Left renal pelvis (tissue), 4 donors: Measurements from ENCODE around the gene FOXL1. TPM values are rescaled to one million over a fixed set of nuclear protein-coding genes. Genes with fewer than 3 reads are reported as not detected.
"Not testable (repeated sequence)": the region's sequence is repeated elsewhere in the genome, so short reads cannot be mapped to it uniquely, and the experiment has no call there.

Source experiments
- DNase-seq, 4 donors: peaks; one replicate each; pipeline ENCODE4 v3.0.0-alpha.2; 2013; ENCODE audit warnings: low read depth in 4 of 4, low spot score in 3 of 4
- polyA plus RNA-seq, 4 donors: library from polyadenylated mRNA; unstranded; fragments of 120-200 nt; gene quantifications; one replicate each; pipeline ENCODE4 v1.2.1, GENCODE V29; 2013; ENCODE audit not compliant: insufficient read length in 4 of 4

The FOXL1 gene
- polyA plus RNA-seq, 4 donors, result 8.5 to 22.3 (median 15.0) TPM

DNA sequence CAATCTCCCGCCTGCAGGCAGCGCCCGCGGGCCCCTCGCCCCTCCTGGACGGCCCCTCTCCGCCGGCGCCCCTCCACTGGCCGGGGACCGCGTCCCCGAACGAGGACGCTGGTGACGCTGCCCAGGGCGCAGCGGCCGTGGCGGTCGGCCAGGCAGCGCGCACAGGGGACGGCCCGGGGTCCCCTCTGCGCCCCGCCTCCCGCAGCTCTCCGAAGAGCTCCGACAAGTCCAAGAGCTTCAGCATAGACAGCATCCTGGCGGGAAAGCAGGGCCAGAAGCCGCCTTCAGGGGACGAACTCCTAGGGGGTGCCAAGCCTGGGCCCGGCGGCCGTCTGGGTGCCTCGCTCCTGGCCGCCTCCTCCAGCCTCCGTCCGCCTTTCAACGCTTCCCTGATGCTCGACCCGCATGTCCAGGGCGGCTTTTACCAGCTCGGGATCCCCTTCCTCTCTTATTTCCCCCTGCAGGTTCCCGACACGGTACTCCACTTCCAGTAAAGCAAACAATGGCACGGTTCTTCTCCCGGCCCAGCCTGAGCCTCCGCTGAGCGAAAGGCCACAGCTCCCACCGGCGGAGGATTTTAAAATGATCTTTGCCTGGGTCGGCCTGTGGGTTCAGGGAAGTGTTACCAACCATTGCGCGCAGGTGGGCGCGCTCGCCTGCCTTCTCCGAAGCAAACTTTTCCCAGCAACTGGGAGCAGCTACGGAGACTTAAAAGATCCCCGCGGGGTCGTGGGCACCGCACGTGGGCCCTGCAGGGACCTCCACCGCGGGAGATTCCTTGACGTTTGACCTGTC lies 1.1 kb downstream of the FOXL1 start:
- no peak for DNase-seq

GRCh38 chr16:86580063-86580790 lies 1.9 kb downstream of the FOXL1 start:
- no peak for DNase-seq

- no peak for DNase-seq
These were observed 2.4 kb downstream of the FOXL1 start for GRCh38 chr16:86580791-86581170.

- no peak for DNase-seq
These were observed 3.1 kb downstream of the FOXL1 start for GRCh38 chr16:86581458-86581857.

- no peak for DNase-seq
These were observed 5.8 kb downstream of the FOXL1 start for GRCh38 chr16:86584071-86584685.

DNA sequence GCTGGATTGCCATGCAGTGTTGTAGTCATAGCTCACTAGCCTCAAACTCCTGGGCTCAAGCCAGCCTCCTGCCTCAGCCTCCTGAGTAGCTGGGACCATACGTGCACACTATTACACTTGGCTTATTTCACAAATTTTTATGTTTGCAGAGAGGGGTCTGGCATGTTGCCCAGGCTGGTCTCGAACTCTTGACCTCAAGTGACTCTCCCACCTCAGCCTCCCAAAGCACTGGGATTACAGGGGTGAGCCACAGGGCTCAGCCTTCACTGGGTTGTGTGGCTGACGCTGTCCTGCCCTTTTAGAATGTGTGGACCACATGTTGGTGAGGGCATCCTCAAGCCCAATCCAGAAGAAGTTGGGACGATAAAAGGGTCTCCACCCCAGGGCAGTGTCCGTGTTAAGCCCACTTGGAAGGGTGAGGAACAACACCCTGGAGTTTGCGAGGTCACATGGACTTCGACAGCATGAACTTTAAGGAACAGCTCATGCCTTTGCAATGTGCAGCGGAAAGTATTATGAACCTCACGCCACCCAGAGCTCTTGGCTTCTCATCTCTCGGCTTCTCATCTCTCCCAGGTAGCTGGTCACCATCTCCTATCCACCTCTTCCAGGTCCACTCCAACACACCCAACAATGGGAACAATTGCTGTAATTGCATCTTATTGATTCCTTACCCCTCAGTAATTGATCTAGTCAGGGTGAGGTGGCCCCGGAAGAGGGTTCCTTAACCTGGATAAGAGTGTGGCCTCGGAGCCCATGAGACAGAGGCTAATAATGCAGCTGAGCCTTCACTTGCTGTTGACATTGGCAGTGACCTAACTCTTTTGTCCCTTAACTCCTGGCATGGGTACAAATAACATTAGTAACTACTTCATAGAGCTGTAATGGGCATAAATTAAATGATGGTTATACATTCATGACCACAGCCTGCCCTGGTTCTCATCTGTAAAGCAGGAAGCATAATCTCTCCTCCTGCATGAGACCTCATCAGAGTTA lies 6.7 kb downstream of the FOXL1 start:
- no peak for DNase-seq

DNA sequence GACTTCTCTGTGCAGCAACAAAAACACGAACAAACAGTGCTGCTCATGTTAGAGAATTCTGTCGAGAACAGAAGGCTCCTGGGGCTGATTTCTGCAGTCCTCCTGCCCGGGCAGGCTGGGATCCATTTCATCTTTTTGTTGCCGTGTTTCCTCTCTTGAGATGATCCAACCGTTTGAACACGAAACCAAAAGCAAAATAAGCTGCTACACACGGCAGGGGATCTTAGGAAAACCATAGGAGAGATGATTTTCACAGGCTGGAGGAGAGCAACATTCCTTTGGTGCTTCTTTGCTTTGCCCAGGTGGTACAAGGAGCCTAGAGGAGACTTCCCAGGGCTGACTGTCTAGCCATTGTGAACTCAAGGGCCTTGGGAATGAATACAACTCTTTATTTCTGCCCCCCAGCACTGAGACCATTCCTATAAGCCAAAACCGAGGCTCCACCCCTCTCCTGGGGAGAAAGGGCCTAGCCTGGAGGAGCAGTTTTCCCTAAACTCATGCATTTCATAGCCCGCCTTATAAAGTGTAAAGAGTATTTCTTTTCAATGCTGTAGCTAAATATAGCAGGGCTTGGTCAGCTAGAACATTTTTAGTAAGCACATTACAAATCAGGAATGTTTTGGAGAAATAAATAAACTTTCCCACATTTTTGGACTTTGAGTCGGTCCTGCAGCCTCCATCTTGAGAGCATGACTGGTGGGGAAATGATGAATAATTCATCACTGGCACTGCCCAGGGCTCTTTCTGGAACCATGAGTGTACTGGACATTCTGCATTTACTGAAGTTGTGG lies 7.7 kb downstream of the FOXL1 start:
- no peak for DNase-seq

DNA sequence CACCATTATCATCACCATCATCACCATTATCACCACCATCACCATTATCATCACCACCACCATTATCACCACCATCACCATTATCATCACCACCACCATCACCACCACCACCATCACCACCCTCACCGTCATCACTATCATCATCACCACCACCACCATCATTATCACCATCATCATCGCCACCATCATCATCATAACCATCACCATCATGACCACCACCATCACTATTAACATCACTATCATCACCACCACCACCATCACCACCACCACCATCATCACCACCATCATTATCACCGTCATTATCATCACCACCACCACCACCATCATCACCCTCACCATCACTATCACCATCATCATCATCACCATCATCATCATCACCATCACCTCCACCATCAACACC lies 9.1 kb downstream of the FOXL1 start:
- DNase-seq, result no peak

GRCh38 chr16:86587955-86588354 lies 9.6 kb downstream of the FOXL1 start:
- DNase-seq, result not testable (repeated sequence)

DNA sequence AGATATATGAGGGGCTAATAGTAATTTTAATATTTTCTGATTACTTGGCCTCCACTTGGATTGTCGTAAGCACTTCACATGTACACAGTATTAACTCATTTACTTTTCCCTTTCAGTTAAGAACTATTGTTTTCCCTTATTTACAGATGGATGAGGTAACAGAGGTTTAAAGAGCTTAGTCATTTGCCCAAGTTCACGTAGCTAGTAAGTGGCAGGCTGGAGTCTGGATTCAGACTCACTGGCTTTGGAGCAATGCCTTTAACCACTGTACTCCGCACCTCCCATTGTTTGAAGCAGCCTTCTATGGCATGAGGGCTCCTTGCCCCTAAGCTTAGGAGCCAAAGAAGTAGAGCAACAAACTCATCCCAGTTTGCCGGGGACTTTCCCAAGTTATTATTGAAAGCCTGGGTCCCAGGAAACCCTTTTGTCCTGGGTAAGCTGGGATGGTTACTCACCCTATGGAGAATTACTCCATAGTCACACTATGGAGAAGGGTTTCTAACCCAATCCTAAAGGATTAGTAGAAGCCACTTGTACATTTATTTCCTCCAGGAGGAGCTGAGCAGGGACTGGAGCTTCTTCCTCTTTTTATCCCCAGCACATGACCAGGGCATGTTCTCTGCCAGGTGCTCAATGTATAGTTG lies 12.3 kb downstream of the FOXL1 start:
- DNase-seq, result no peak

GRCh38 chr16:86591270-86591669 lies 12.9 kb downstream of the FOXL1 start:
- no peak for DNase-seq

GRCh38 chr16:86593913-86594620 lies 15.7 kb downstream of the FOXL1 start:
- DNase-seq, result no peak

- DNase-seq, result no peak
These were observed 16.4 kb downstream of the FOXL1 start for GRCh38 chr16:86594721-86595120.

- no peak for DNase-seq
These were observed 17.7 kb downstream of the FOXL1 start for GRCh38 chr16:86595983-86596605.

DNA sequence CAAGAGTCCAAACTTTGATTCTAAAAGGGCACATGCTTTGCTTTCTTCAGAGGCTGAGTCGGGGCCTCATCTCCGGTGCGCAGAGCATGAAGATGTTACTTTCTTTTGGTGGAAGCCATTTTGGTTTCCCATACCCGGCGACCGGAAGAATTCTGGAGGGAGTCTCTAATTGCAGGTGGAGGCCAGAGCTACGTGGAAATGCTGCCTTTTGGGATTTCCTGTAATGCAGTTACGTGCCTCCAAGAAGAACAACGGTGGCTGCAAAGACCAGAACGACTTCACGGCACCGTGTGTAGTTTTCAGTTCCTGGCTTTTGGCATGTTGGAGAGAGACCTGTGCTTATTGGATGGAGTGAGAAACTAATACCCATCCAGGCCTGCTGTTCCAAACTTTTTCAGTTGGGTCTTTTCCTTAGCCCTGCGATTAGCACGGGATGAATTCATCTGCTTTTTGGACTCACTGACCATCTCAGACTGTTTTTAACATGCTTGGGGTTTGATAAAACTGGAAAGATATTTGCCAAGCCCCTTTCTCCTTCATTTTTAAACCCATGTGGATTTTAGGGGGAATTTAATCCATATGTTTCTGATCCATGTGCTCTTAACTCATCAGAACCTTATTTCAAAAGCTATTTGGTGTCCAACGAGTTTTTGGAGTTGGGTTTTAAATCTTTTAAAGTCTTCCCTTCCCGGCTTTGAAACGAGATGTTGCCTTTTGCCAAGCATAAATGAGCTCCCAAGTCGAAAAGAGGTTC lies 19.0 kb downstream of the FOXL1 start:
- DNase-seq, result no peak

- DNase-seq, result no peak
These were observed 19.7 kb downstream of the FOXL1 start for GRCh38 chr16:86597880-86598606.
